Thyroid gland (tissue), 4 donors: ENCODE measurements around the gene CHST1.

Experiments
- POLR2A ChIP-seq, 2 donors: fragments of 450-650 bp; IDR thresholded peaks; one replicate each; pipeline ENCODE4 v1.6.1; 2017; ENCODE audit warnings: antibody characterized with exemption in 2 of 2, mild to moderate bottlenecking in 2 of 2, moderate library complexity in 1 of 2
- TF ChIP-seq, protein P1 (sequence below), 6 experiments: fragments of 200-600 bp in 3 of 6; fragments of 450-650 bp in 3 of 6; sonication (generic) in 3 of 6; IDR thresholded peaks; one replicate each; pipeline ENCODE4 v1.5.1; 2016 to 2019; ENCODE audit warnings: antibody characterized with exemption in 6 of 6, mild to moderate bottlenecking in 2 of 6, inconsistent platforms in 1 of 6, moderate library complexity in 1 of 6

DNA sequence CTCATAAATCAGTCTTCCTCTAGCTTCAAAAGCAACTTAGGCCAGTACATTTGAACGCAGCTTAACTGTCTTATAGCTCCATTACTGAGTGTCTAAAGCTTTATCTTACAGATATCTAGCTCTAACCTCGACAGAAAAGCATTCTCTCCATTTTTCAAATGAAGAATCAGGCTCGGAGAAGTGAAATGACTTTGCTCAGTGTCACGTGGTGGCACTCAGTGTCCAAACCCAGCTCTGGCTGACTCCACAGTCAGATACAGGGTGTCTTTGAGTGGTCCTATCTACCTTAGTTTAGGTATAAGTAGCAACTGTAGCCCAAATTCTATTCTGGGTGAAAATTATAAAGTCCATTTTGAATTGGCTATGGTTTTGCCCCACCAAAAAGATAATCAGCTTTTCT lies 38.7 kb upstream of the CHST1 start:
- TF ChIP-seq, protein P1, sequence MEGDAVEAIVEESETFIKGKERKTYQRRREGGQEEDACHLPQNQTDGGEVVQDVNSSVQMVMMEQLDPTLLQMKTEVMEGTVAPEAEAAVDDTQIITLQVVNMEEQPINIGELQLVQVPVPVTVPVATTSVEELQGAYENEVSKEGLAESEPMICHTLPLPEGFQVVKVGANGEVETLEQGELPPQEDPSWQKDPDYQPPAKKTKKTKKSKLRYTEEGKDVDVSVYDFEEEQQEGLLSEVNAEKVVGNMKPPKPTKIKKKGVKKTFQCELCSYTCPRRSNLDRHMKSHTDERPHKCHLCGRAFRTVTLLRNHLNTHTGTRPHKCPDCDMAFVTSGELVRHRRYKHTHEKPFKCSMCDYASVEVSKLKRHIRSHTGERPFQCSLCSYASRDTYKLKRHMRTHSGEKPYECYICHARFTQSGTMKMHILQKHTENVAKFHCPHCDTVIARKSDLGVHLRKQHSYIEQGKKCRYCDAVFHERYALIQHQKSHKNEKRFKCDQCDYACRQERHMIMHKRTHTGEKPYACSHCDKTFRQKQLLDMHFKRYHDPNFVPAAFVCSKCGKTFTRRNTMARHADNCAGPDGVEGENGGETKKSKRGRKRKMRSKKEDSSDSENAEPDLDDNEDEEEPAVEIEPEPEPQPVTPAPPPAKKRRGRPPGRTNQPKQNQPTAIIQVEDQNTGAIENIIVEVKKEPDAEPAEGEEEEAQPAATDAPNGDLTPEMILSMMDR (IDR thresholded peaks at IDR 0.05) = no peak
- no peak for TF ChIP-seq POLR2A (IDR thresholded peaks at IDR 0.05)
